Measurements from ENCODE around the gene FAM24B. TPM values are rescaled to one million over a fixed set of nuclear protein-coding genes. Genes with fewer than 3 reads are reported as not detected.

Gene FAM24B
- total and polyA plus RNA-seq, 2 experiments from 2014 or later: 6.5 to 14.5 TPM

GRCh38 chr10:122876467-122876855 is 2.9 kb downstream of the FAM24B start:
- H3K9me3 Mint-ChIP-seq: peaks cover 13% of the 10 kb centered on the region; the same call in 2 of the 3 replicates
- peak overlapping the region; percentile 44; the same call in 2 of the 3 replicates for H3K4me3 Mint-ChIP-seq
- H3K27ac Mint-ChIP-seq: peak overlapping the region; percentile 89
- peak overlapping the region; percentile 91 for H3K27ac ChIP-seq (ENCODE audit: low read depth)
- peak overlapping the region; percentile 89 for H3K4me2 ChIP-seq
- H3K4me1 ChIP-seq (ENCODE audit: insufficient read depth): peaks cover 50% of the 10 kb centered on the region
- H4K20me1 ChIP-seq (replicated peaks; ENCODE audit: insufficient read depth): no peaks in the 10 kb centered on the region
- peaks cover 19% of the 10 kb centered on the region; the same call in 1 of the 2 replicates for H3K27me3 ChIP-seq (ENCODE audit: insufficient read depth)
- DNase-seq (ENCODE audit: low spot score) (no peak), ATAC-seq (no peak)
- peak overlapping the region; percentile 60 for H3K4me3 ChIP-seq
- H3K79me2 ChIP-seq (replicated peaks; ENCODE audit: insufficient read depth): peaks cover 61% of the 10 kb centered on the region
- peaks cover 4% of the 10 kb centered on the region for H3F3A ChIP-seq (replicated peaks; ENCODE audit: low read depth)
- H3K9me2 ChIP-seq (ENCODE audit: insufficient read depth): no peaks in the 10 kb centered on the region
- H3K4me1 Mint-ChIP-seq: peaks cover 66% of the 10 kb centered on the region
- no peaks in the 10 kb centered on the region for H3K36me3 ChIP-seq (ENCODE audit: insufficient read depth)
- TF ChIP-seq REST (IDR thresholded peaks at IDR 0.05; ENCODE audit: unreplicated experiment): no peak
- TF ChIP-seq NANOG (IDR thresholded peaks at IDR 0.05; ENCODE audit: borderline replicate concordance): no peak
- no peak for TF ChIP-seq JUNB (IDR thresholded peaks at IDR 0.05; ENCODE audit: unreplicated experiment)
- H2AFZ ChIP-seq: no peak overlapping the region
- peaks cover 38% of the 10 kb centered on the region for H3K36me3 Mint-ChIP-seq (ENCODE audit: low read depth)
- H3K27me3 Mint-ChIP-seq (ENCODE audit: insufficient read depth, low read depth, poor library complexity): peaks cover 25% of the 10 kb centered on the region

GRCh38 chr10:122875843-122876466 is 3.4 kb downstream of the FAM24B start:
- peaks cover 13% of the 10 kb centered on the region; the same call in 2 of the 3 replicates for H3K9me3 Mint-ChIP-seq
- TF ChIP-seq STAT1 (IDR thresholded peaks at IDR 0.05; ENCODE audit: unreplicated experiment): no peak
- no peak for TF ChIP-seq JUNB (IDR thresholded peaks at IDR 0.05; ENCODE audit: unreplicated experiment)
- TF ChIP-seq NANOG (IDR thresholded peaks at IDR 0.05; ENCODE audit: borderline replicate concordance): peak; percentile 51
- no peak for TF ChIP-seq EZH2 (IDR thresholded peaks at IDR 0.05; ENCODE audit: low read depth, unreplicated experiment)
- no peak for TF ChIP-seq EZH2phosphoT487 (IDR thresholded peaks at IDR 0.05; ENCODE audit: unreplicated experiment)
- TF ChIP-seq POLR2AphosphoS5 (IDR thresholded peaks at IDR 0.05; ENCODE audit: low read depth): no peak
- peak; percentile 16 for TF ChIP-seq REST (IDR thresholded peaks at IDR 0.05; ENCODE audit: unreplicated experiment)
- TF ChIP-seq CTCF (conservative IDR thresholded peaks at IDR 0.05; ENCODE audit: low read depth in 2 of 2): no peak
- TF ChIP-seq ETS1 (IDR thresholded peaks at IDR 0.05): no peak
- TF ChIP-seq ZNF114 (CRISPR knock-in tag; IDR thresholded peaks at IDR 0.05): no peak

More at GRCh38 chr10:122875843-122876466, 3.4 kb downstream of the FAM24B start:
- peak overlapping the region; percentile 60 for H3K4me3 ChIP-seq
- H4K20me1 ChIP-seq (replicated peaks; ENCODE audit: insufficient read depth): no peaks in the 10 kb centered on the region
- peak; percentile 77 for ATAC-seq
- peak overlapping the region; percentile 89 for H3K27ac Mint-ChIP-seq
- H2AFZ ChIP-seq: no peak overlapping the region
- H3K36me3 ChIP-seq (ENCODE audit: insufficient read depth): no peaks in the 10 kb centered on the region
- peak; percentile 76 for DNase-seq (ENCODE audit: low spot score)
- H3K4me3 Mint-ChIP-seq: peak overlapping the region; percentile 50
- H3F3A ChIP-seq (replicated peaks; ENCODE audit: low read depth): peaks cover 4% of the 10 kb centered on the region
- peaks cover 50% of the 10 kb centered on the region for H3K4me1 ChIP-seq (ENCODE audit: insufficient read depth)
- peaks cover 25% of the 10 kb centered on the region for H3K27me3 Mint-ChIP-seq (ENCODE audit: insufficient read depth, low read depth, poor library complexity)
- peaks cover 66% of the 10 kb centered on the region for H3K79me2 ChIP-seq (replicated peaks; ENCODE audit: insufficient read depth)
- peaks cover 14% of the 10 kb centered on the region; the same call in 1 of the 2 replicates for H3K27me3 ChIP-seq (ENCODE audit: insufficient read depth)
- H3K4me1 Mint-ChIP-seq: peaks cover 66% of the 10 kb centered on the region
- H3K4me2 ChIP-seq: peak overlapping the region; percentile 89
- no peaks in the 10 kb centered on the region for H3K9me2 ChIP-seq (ENCODE audit: insufficient read depth)
- peaks cover 38% of the 10 kb centered on the region for H3K36me3 Mint-ChIP-seq (ENCODE audit: low read depth)
- peak overlapping the region; percentile 91 for H3K27ac ChIP-seq (ENCODE audit: low read depth)

Data from GM23338 (cell line).